Peyer's patch (tissue), 4 donors: ENCODE results near the gene SCIMP.

Experiments used
- CTCF ChIP-seq, 6 experiments: fragments of 450-650 bp in 4 of 6; fragments of 200-600 bp in 2 of 6; sonication (generic) in 1 of 6; IDR thresholded peaks; one replicate each; pipeline ENCODE4 v1.5.1; 2017 to 2019; ENCODE audit warnings: antibody characterized with exemption in 6 of 6, mild to moderate bottlenecking in 3 of 6, moderate library complexity in 1 of 6
- POLR2A ChIP-seq, 2 donors: fragments of 450-650 bp; IDR thresholded peaks; one replicate each; pipeline ENCODE4 v1.5.1; 2017; ENCODE audit warnings: antibody characterized with exemption in 2 of 2, mild to moderate bottlenecking in 2 of 2, moderate library complexity in 2 of 2

- TF ChIP-seq CTCF (IDR thresholded peaks at IDR 0.05) (no peak), POLR2A (IDR thresholded peaks at IDR 0.05) (no peak)
Observed at GRCh38 chr17:5225668-5226457, 8.8 kb downstream of the SCIMP start.
